ENCODE data around the gene PCBD1.

The PCBD1 gene

GRCh38 chr10:70840836-70841235 is 47.5 kb downstream of the PCBD1 start:
- no peak for DNase-seq (ENCODE audit: low read depth)
- no peak for TF ChIP-seq CTCF (IDR thresholded peaks at IDR 0.05; ENCODE audit: low read length, missing control alignments)
- H3K4me3 ChIP-seq (replicated peaks; ENCODE audit: low read depth, low read length), result no peak overlapping the region

GRCh38 chr10:70838270-70838805 is 50.0 kb downstream of the PCBD1 start:
- no peak for TF ChIP-seq CTCF (IDR thresholded peaks at IDR 0.05; ENCODE audit: low read length, missing control alignments)
- DNase-seq (ENCODE audit: low read depth), result no peak
- no peak overlapping the region for H3K4me3 ChIP-seq (replicated peaks; ENCODE audit: low read depth, low read length)

- no peak for TF ChIP-seq CTCF (IDR thresholded peaks at IDR 0.05; ENCODE audit: low read length, missing control alignments)
- H3K4me3 ChIP-seq (replicated peaks; ENCODE audit: low read depth, low read length), result no peak overlapping the region
Measured at GRCh38 chr10:70837660-70838059, 50.7 kb downstream of the PCBD1 start.

GRCh38 chr10:70836319-70836718 is 52.0 kb downstream of the PCBD1 start:
- no peak for DNase-seq (ENCODE audit: low read depth)
- no peak overlapping the region for H3K4me3 ChIP-seq (replicated peaks; ENCODE audit: low read depth, low read length)
- no peak for TF ChIP-seq CTCF (IDR thresholded peaks at IDR 0.05; ENCODE audit: low read length, missing control alignments)

More at GRCh38 chr10:70837660-70838059, 50.7 kb downstream of the PCBD1 start:
- no peak for DNase-seq (ENCODE audit: low read depth)

GRCh38 chr10:70834441-70835151 is 53.8 kb downstream of the PCBD1 start:
- no peak for TF ChIP-seq CTCF (IDR thresholded peaks at IDR 0.05; ENCODE audit: low read length, missing control alignments)
- H3K4me3 ChIP-seq (replicated peaks; ENCODE audit: low read depth, low read length), result no peak overlapping the region
- no peak for DNase-seq (ENCODE audit: low read depth)

- TF ChIP-seq CTCF (IDR thresholded peaks at IDR 0.05; ENCODE audit: low read length, missing control alignments), result no peak
- H3K4me3 ChIP-seq (replicated peaks; ENCODE audit: low read depth, low read length), result no peak overlapping the region
- no peak for DNase-seq (ENCODE audit: low read depth)
Measured at GRCh38 chr10:70834021-70834420, 54.3 kb downstream of the PCBD1 start.

- H3K4me3 ChIP-seq (replicated peaks; ENCODE audit: low read depth, low read length), result no peak overlapping the region
- DNase-seq (ENCODE audit: low read depth), result no peak
- TF ChIP-seq CTCF (IDR thresholded peaks at IDR 0.05; ENCODE audit: low read length, missing control alignments), result no peak
Measured at GRCh38 chr10:70833601-70834000, 54.8 kb downstream of the PCBD1 start.
